ENCODE data around the gene MFAP4. TPM values are rescaled to one million over a fixed set of nuclear protein-coding genes. Genes with fewer than 3 reads are reported as not detected.

MFAP4 gene
- polyA plus RNA-seq, 1 donor from 2014 or later, result not detected

- Histone ChIP-seq H3K79me2 (replicated peaks; ENCODE audit: insufficient read depth, low read length) (no peaks in the 10 kb centered on the region), H3K4me2 (ENCODE audit: low read length) (no peak overlapping the region), H3K27me3 (ENCODE audit: insufficient read depth, low read depth, low read length) (no peaks in the 10 kb centered on the region), H3K36me3 (ENCODE audit: insufficient read depth, low read length) (no peaks in the 10 kb centered on the region), H3K4me3 (ENCODE audit: low read length) (no peak overlapping the region), H3K9ac (ENCODE audit: low read length) (no peak overlapping the region), H2AFZ (ENCODE audit: low read depth, low read length) (no peak overlapping the region), H3K27ac (ENCODE audit: low read length) (no peak overlapping the region), H3K9me2 (ENCODE audit: insufficient read depth, low read length) (no peaks in the 10 kb centered on the region), H3F3A (ENCODE audit: insufficient read depth, low read length, poor library complexity, severe bottlenecking) (no peaks in the 10 kb centered on the region), H3K9me3 (ENCODE audit: low read length) (no peaks in the 10 kb centered on the region), H4K20me1 (ENCODE audit: insufficient read depth) (no peaks in the 10 kb centered on the region)
- TF ChIP-seq RAD21 (conservative IDR thresholded peaks at IDR 0.05) (no peak), REST (IDR thresholded peaks at IDR 0.05; ENCODE audit: borderline replicate concordance) (no peak), EZH2 (IDR thresholded peaks at IDR 0.05; ENCODE audit: borderline replicate concordance, insufficient read depth, low read length, poor library complexity, severe bottlenecking) (no peak), POLR2AphosphoS5 (IDR thresholded peaks at IDR 0.05) (no peak), MXI1 (conservative IDR thresholded peaks at IDR 0.05; ENCODE audit: poor library complexity, severe bottlenecking) (no peak), SMC3 (conservative IDR thresholded peaks at IDR 0.05; ENCODE audit: poor library complexity) (no peak), EP300 (conservative IDR thresholded peaks at IDR 0.05; ENCODE audit: poor library complexity, severe bottlenecking) (no peak), CTCF (IDR thresholded peaks at IDR 0.05; ENCODE audit: poor library complexity, severe bottlenecking) (no peak), TAF1 (IDR thresholded peaks at IDR 0.05; ENCODE audit: low read depth) (no peak)
Measured at GRCh38 chr17:19421926-19422325, 34.9 kb upstream of the MFAP4 start.

- Histone ChIP-seq H3K4me3 (ENCODE audit: low read length) (no peak overlapping the region), H4K20me1 (ENCODE audit: insufficient read depth) (no peaks in the 10 kb centered on the region), H3F3A (ENCODE audit: insufficient read depth, low read length, poor library complexity, severe bottlenecking) (no peaks in the 10 kb centered on the region), H3K36me3 (ENCODE audit: insufficient read depth, low read length) (no peaks in the 10 kb centered on the region), H3K9ac (ENCODE audit: low read length) (no peak overlapping the region), H3K79me2 (replicated peaks; ENCODE audit: insufficient read depth, low read length) (no peaks in the 10 kb centered on the region), H2AFZ (ENCODE audit: low read depth, low read length) (no peak overlapping the region), H3K27ac (ENCODE audit: low read length) (no peak overlapping the region), H3K4me2 (ENCODE audit: low read length) (no peak overlapping the region), H3K27me3 (ENCODE audit: insufficient read depth, low read depth, low read length) (no peaks in the 10 kb centered on the region), H3K9me3 (ENCODE audit: low read length) (no peaks in the 10 kb centered on the region), H3K9me2 (ENCODE audit: insufficient read depth, low read length) (no peaks in the 10 kb centered on the region)
- TF ChIP-seq EZH2 (IDR thresholded peaks at IDR 0.05; ENCODE audit: borderline replicate concordance, insufficient read depth, low read length, poor library complexity, severe bottlenecking), result no peak
- no peak for TF ChIP-seq TAF1 (IDR thresholded peaks at IDR 0.05; ENCODE audit: low read depth)
- no peak for TF ChIP-seq RAD21 (conservative IDR thresholded peaks at IDR 0.05)
- TF ChIP-seq EP300 (conservative IDR thresholded peaks at IDR 0.05; ENCODE audit: poor library complexity, severe bottlenecking), result no peak
- TF ChIP-seq SMC3 (conservative IDR thresholded peaks at IDR 0.05; ENCODE audit: poor library complexity), result no peak
- TF ChIP-seq CTCF (IDR thresholded peaks at IDR 0.05; ENCODE audit: poor library complexity, severe bottlenecking), result no peak
- no peak for TF ChIP-seq POLR2AphosphoS5 (IDR thresholded peaks at IDR 0.05)
- TF ChIP-seq REST (IDR thresholded peaks at IDR 0.05; ENCODE audit: borderline replicate concordance), result no peak
- TF ChIP-seq MXI1 (conservative IDR thresholded peaks at IDR 0.05; ENCODE audit: poor library complexity, severe bottlenecking), result no peak
Measured at GRCh38 chr17:19421219-19421618, 34.2 kb upstream of the MFAP4 start.

Data from neural cell (in vitro differentiated cells).